GM19035 (cell line): ENCODE results near the gene SH2D2A.
A peak's percentile ranks its signal among the peaks of the same experiment; 100 is the strongest.
"Not testable (repeated sequence)": the region's sequence is repeated elsewhere in the genome, so short reads cannot be mapped to it uniquely, and the experiment has no call there.

Experiments used
- ATAC-seq: cut with Tn5 transposase; IDR thresholded peaks from one replicate; pipeline ENCODE4 v1.9.1; 2021; ENCODE audit not compliant: unreplicated experiment

SH2D2A gene

DNA sequence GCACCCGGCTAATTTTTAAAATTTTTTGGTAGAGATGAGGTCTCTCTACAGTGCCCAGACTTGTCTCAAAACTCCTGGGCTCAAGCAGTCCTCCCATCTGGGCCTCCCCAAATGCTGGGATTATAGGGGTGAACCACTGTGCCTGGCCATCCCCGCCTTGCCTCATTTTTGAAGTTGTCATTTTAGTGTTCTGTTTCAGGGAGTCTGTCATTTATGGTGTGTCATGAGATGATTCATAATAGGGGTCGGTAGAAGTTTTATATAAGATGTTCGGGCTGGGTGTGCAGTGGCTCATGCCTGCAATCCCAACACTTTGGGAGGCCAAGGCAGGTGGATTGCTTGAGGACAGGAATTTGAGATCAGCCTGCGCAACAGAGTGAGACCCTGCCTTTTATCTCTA is 40.8 kb downstream of the SH2D2A start:
- ATAC-seq = no peak

DNA sequence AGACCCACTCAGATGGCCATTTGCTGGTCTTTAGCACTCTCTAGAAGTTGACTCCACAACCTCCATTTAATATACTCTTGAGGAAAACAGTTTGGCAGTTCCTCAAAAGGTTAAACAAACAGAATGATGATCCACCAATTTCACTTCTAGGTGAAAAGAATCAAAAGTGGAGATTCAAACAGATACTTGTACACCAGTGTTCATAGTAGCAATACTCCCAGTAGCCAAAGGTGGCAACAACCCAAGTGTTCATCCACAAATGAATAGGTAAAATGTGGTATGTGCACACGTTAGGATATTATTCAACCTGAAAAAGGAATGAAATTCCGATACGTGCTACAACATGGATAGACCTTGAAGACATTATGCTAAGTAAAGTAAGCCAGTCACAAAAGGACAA is 43.0 kb downstream of the SH2D2A start:
- ATAC-seq = no peak

DNA sequence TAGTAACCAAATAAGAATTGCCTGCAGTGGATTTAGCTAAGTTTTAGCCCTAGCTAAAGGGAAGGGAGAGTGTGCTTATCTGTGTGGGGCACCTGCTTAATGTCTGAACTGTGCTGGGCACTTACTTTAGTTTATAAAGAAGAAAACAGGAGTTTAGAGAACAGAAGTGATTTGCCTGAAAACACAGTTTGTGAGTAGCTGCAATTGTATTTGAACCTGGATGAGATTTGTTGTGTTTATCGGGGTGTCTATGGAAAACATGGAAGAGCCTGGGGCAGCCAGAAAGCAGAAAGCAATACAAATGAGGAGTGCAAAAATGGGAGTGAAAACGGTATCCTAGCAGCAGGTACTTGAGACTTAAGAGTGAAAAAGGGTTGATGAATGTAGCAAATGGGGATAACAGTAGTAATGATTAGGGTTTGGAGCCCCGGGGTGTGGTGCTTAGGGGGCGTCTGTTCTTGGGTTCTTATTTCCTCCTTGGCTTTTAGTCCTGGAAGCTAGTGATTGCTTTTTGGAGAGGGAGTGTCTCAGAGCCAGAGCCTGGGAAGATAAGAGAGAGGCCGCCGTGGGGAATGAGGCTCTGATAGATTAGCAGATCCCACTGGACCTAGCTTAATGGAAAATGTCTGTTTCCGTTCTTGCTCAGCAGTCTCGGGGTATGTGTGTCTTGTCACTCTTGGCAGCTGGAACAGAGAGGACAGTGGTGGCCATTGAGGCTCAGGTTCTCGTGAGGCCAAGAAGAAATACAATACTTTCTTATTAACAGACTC is 43.7 kb downstream of the SH2D2A start:
- no peak for ATAC-seq

DNA sequence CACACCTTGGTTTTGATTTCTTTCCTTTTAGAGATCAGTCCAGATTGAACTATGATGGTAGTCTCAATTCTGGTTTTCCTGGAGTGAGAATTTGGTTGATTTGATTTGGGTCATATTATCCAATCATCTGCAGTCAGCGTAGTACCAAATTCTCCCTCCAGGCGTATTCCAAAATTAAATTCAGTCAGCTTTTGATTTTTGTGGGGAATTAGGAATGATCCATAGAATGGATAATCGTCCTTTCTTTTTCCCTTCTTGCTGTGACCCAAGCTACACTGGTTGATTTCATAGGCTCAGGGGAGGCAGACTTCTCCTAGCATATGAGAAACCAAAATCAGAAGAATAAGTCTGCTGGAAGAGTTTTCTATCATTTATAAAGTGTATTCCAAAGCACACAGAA is 44.4 kb downstream of the SH2D2A start:
- no peak for ATAC-seq

DNA sequence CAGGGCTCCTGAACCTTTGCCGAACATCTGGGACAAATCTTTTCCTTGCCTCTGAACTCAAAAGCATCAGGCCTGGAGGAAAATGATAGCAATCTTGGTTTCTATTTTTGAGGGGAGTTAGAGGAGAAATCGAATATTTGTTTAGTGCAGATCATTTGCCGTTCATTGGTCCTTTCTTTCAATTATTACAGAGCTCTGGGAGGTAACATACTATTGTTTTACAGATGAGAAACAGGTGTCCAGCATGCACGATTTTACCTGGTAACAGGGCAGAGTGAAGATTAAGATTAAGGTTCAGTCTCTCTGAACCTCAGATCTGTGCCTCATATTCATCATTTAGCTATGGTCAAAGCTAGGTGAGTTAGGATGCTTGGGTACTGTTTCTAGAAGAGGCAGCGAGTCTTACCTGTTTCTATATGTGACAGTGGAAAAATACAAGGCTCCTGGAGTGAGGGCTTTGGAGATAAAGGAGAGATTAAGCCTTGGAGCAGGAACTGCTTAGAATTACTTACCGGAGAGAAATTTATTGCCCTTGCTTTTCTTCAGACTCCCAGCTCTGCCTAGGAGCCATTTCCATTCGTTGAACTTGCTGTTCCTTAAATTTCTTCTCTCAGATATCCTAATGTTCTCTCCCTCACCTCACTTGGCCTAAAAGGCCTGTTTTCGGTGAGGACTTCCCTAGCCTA is 47.9 kb downstream of the SH2D2A start:
- no peak for ATAC-seq

DNA sequence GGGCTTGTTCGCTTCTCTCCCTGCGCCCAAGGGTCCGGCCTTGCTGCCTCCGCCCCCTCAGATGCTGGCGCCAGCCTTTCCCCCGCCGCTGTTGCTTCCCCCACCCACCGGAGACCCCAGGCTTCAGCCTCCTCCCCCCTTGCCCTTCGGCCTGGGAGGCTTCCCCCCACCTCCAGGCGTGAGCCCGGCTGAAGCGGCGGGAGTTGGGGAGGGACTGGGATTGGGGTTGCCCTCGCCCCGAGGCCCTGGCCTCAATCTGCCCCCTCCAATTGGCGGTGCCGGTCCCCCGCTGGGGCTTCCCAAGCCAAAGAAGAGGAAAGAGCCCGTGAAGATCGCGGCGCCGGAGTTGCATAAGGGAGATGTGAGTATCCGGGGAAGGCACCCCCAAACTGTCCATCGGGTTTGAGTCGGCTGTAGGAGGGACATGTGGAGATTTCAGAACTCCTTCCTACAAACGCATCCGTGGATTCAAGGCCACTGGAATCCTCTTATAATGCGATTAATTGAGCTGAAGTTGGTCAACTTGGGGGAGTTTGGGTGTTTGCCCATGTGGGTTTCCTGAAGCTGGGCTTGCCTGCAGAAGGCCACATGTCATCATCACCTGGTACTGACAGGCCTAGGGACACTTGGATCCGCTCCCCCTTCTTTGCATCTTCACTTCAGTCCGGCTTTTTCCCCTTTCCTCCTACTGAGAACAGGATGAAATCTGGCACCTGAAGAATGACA is 48.6 kb downstream of the SH2D2A start:
- peak; percentile 14 for ATAC-seq

DNA sequence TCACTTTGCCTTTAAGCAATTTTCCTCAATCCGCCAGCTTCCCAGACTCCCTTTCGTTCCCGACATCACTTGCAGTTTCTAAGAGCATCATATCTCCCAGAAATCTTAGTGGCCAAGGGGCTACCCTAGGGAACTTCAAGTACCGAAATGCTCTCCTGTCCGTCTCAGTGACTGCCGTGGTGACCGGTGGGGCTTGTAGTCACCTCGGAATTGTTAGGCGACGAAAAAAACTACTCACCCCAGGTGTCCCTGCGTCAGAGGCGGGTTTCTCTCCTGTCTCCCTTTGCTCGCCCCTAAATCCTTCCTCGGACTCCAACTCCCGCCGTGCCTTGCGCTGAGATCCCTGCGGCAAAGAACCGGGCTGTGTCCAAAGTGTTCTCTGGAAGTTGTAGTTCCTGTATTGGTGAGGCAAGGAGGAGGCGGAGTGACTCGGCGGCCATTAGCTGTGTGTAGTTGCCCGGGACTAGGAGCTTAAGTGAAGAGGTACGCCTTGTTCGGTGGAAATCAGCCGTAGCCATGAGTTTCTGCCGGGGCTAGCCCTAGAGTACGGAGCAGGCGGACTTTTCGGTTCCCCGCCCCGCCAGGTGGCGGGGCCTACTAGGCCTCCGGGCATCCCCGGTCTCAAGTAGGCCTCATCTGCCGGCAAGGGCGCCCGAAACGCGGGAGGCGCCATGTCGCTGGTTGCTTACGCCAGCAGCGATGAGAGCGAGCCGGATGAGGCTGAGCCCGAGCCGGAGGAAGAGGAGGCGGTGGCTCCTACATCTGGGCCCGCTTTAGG is 49.4 kb downstream of the SH2D2A start, which contains the start of gene PRCC:
PRCC (plus strand) TSS at position 435 of the 778 bp plus-strand sequence; CDS start at position 672, 237 bp downstream.
- ATAC-seq = peak; percentile 88

DNA sequence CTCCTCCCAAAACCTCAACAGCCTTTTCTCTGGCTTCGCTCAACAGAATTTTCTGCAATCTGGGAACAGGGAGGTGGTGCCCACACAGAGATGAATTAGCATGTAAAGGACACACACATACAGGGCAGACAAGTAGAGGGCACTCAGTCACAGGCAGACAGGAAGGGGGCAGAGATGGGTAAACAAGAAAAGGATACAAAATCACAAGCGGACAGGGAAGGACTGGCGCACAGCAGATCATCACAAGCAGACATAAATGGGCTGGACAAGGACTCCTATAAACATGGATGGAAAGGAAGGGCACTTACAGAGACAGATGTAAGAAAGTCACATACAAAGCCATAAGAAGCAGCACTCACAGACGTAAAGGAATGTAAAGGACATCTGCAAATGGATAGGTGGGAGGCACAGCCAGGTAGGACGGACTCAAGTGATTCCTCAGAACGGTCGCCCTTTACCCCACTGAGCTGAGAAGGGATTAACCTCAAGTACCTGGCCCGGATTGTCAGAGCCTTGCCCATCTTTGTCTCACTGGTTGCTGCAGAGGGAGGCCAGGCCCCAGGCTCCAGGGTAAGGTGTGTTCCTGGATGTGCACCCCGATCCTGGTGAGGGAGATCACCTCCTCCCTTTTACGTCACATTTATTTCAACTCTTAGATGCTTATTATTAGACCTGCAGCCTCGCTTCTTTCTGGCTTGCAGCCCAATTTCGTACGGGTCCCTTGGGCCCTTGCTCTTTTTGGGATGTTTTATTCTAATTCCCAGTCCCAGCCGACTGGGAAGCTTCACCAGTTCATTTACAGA is 50.1 kb downstream of the SH2D2A start:
- peak; percentile 14 for ATAC-seq

DNA sequence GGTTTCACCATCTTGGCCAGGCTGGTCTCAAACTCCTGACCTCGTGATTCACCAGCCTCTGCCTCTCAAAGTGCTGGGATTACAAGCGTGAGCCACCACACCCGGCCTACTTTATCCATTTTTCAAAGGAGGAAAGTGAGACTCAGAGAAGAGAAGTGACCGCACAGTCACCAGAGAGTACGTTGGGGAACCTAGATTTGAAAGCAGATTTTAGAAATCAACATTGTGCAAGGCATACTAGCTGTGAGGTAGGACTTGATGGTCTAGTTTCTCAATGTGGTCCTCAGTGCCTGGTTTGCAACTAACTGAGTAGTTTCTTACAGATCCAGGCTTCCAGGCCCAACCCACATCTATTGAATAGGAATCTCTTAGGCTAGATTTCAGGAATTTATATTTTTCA is 51.0 kb downstream of the SH2D2A start:
- no peak for ATAC-seq

DNA sequence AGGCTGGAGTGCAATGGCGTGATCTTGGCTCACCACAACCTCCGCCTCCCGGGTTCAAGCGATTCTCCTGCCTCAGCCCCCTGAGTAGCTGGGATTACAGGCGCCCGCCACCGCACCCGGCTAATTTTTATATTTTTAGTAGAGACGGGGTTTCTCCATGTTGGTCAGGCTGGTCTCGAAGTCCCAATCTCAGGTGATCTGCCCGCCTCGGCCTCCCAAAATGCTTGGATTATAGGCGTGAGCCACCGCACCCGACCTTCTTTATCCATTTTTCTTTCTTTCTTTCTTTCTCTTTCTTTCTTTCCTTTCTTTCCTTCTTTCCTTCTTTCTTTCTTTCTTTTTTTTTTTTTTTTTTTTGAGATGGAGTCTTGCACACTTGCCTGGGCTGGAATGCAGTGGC is 51.5 kb downstream of the SH2D2A start:
- not testable (repeated sequence) for ATAC-seq

DNA sequence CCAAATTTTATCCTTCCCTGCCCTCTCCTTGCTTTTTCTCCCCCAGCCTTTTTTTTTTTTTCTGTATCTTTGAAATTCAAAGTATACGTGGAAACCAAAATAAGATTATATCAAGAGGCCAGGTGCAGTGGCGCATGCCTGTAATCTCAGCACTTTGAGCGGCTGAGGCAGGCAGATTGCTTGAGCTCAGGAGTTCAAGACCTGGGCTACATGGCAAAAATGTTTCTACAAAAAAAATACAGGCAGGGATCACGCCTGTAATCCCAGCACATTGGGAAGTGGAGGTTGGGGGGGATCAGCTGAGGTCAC is 55.9 kb downstream of the SH2D2A start:
- ATAC-seq = no peak

DNA sequence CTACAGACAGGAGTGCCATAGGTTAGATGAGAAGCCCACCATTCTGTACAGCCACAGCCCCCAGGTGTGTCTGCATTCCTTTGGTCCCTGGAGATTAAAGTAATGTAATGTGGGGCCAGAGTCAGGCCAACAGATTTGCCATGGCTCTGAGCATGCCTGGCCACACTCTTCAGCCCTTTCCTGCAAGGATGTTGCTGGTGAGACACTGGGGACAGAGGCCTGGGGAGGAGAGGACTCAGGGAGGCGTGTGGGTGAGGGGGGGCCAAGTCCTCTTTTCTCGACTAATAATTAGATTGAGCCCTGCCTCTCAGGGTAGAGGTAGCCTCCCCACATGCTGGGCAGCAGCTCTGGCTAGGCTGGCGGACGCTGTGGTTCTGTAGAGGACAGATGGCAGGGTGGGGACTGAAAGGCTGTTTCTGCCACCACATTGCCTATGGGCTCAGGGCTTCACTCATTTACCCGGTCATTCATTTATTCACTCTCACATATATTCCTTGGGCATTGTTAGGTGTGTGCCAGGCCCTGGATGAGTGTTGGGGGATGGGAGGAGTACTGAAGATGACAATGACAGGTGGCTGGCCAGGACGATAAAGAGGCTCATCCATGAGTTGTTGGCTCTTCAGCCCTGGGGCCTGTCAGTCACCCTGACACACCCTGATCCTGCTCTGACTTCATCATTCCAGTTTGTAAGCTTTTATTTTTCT is 56.4 kb downstream of the SH2D2A start:
- ATAC-seq = no peak

DNA sequence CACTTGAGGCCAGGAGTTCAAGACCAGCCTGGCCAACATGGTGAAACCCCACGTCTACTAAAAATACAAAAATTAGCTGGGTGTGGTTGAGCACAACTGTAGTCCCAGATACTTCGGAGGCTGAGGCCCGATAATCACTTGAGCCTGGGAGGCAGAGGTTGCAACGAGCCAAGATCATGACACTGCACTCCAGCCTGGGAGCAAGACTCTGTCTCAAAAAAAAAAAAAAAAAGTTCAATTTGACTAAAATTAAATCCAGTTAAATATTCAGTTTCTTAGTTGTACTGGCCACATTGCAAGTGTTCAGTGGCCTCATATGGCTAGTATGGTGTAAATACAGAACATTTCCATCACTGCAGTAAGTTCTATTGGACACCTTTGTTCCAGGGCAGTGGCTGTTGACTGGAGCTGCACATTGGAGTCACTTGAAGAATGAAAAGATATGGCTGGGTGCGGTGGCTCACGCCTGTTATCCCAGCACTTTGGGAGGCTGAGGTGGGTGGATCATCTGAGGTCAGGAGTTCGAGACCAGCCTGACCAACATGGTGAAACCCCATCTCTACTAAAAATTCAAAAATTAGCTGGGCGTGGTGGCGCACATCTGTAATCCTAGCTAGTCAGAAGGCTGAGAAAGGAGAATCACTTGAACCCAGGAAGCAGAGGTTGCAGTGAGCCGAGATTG is 58.9 kb downstream of the SH2D2A start:
- not testable (repeated sequence) for ATAC-seq

DNA sequence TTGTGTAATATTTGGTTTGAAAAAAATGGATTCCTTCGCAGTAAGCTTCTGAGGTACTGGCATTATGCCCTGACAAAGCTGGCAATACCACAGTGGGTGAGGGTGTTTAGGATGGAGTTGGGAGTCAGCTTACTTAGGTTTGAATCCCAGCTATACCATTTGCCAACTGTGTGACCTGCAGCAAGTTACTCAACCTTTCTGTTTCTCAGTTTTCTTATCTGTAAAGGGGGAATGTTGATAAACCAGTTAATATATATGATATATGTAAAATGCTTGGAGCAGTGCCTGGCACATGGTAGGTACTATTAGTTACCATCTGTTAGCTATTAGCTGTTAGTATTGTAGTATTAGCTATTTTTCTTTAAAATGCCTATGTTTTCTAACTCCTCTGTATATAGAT is 60.3 kb downstream of the SH2D2A start:
- ATAC-seq = no peak
